Jurkat, Clone E6-1 (cell line): ENCODE results near the gene SERPINB6.
"Not testable (repeated sequence)": the region's sequence is repeated elsewhere in the genome, so short reads cannot be mapped to it uniquely, and the experiment has no call there.

ENCODE experiments used
- DNase-seq: peaks from one replicate; pipeline ENCODE4 v3.0.0-alpha.2; 2011; ENCODE audit warnings: low read depth, low spot score
- H3K4me3 ChIP-seq: 2 replicates; pipeline ENCODE4 v1.5.1; 2011; ENCODE audit warnings: mild to moderate bottlenecking, low read length, control low read depth, moderate library complexity

The SERPINB6 gene

DNA sequence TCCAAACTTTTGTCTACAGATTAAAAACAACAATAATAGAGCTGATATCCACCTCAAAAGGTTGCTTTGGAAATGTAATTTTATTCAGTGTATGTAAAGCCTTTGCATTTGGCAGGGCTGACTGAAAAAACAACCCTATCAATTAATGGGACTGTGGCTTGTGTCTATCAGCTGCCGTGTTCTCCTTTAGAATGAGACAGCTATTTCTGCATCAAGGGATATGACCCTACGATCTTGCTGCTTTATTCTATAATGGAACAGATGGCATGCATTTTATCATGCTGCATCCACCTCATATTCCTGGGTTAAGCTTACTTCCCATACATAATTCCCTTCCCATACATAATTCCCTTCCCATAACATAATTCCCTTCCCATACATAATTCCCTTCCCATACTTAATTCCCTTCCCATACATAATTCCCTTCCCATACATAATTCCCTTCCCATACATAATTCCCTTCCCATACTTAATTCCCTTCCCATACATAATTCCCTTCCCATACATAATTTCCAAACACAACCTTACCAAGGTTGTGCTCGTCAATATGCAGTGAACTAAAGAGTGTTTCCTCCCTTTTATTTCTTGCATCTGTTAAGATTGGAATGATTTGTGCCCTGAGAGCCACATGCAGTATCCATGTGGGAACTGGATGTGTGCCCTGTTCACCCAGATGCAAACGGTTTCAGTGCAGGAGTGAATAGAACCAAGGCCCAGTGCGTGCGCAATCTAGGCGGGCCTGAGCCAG is 26.8 kb downstream of the SERPINB6 start:
- DNase-seq, result no peak
- H3K4me3 ChIP-seq, result no peak overlapping the region

DNA sequence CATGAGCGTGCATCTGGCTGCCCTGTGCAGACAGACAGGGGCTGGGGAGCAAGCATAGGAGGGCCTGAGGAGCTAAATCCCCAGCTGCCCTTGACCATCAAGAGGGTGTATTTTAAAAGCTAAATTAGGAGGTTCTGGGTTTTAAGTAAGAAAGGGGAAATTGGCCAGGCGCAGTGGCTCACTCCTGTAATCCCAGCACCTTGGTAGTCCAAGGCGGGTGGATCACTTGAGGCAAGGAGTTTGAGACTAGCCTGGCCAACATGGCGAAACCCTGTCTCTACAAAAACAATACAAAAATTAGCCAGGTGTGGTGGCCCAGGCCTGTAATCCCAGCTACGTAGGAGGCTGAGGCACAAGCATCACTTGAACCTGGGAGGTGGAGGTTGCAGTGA is 27.8 kb downstream of the SERPINB6 start:
- no peak for DNase-seq
- H3K4me3 ChIP-seq, result no peak overlapping the region

GRCh38 chr6:2942914-2943563 is 28.3 kb downstream of the SERPINB6 start:
- no peak for DNase-seq
- H3K4me3 ChIP-seq, result no peak overlapping the region

- not testable (repeated sequence) for DNase-seq
These were observed 29.3 kb downstream of the SERPINB6 start for GRCh38 chr6:2942116-2942515.

GRCh38 chr6:2940851-2941250 is 30.5 kb downstream of the SERPINB6 start:
- H3K4me3 ChIP-seq, result no peak overlapping the region
- DNase-seq, result no peak

More at GRCh38 chr6:2942116-2942515, 29.3 kb downstream of the SERPINB6 start:
- not testable (repeated sequence) for H3K4me3 ChIP-seq

DNA sequence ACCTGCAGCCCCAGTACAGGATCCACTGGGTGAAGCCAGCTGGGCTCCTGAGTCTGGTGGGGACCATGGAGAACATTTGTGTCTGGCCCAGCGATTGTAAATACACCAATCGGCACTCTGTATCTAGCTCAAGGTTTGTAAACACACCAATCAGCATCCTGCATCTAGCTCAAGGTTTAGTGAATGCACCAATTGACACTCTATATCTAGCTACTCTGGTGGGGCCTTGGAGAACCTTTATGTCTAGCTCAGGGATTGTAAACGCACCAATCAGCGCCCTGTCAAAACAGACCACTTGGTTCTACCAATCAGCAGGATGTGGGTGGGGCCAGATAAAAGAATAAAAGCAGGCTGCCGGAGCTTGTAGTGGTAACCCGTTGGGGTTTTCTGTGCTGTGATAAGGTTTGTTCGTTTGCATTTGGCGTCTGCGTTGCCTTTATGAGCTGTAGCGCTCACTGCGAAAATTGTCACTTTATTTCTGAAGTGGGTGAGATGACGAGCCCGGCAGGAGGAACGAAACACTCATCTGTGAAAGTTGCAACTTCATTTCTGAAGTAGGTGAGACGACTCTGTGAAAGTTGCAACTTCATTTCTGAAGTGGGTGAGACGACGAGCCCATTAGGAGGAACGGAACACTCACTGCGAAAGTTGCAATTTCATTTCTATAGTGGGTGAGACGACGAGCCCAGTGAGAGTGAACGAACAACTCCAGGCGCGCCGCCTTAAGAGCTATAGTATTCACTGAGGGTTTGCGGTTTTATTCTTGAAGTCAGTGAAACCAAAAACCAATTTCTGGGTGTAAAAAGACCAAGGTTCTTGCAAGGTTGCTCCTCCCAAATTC is 31.1 kb downstream of the SERPINB6 start:
- peak overlapping the region; percentile 22 for H3K4me3 ChIP-seq
- DNase-seq, result peak; percentile 76

- DNase-seq, result no peak
- no peak overlapping the region for H3K4me3 ChIP-seq
These were observed 31.9 kb downstream of the SERPINB6 start for GRCh38 chr6:2939315-2940009.

GRCh38 chr6:2938632-2939083 is 32.7 kb downstream of the SERPINB6 start:
- no peak for DNase-seq
- H3K4me3 ChIP-seq, result no peak overlapping the region

- no peak for DNase-seq
- H3K4me3 ChIP-seq, result no peak overlapping the region
These were observed 33.2 kb downstream of the SERPINB6 start for GRCh38 chr6:2938004-2938631.

GRCh38 chr6:2937627-2938003 is 33.8 kb downstream of the SERPINB6 start:
- no peak overlapping the region for H3K4me3 ChIP-seq
- no peak for DNase-seq

GRCh38 chr6:2935566-2936291 is 35.6 kb downstream of the SERPINB6 start:
- DNase-seq, result no peak

GRCh38 chr6:2934057-2934456 is 37.3 kb downstream of the SERPINB6 start:
- no peak overlapping the region for H3K4me3 ChIP-seq
- no peak for DNase-seq

More at GRCh38 chr6:2935566-2936291, 35.6 kb downstream of the SERPINB6 start:
- H3K4me3 ChIP-seq, result no peak overlapping the region

- H3K4me3 ChIP-seq, DNase-seq: not testable (repeated sequence)
These were observed 38.5 kb downstream of the SERPINB6 start for GRCh38 chr6:2932911-2933310.

DNA sequence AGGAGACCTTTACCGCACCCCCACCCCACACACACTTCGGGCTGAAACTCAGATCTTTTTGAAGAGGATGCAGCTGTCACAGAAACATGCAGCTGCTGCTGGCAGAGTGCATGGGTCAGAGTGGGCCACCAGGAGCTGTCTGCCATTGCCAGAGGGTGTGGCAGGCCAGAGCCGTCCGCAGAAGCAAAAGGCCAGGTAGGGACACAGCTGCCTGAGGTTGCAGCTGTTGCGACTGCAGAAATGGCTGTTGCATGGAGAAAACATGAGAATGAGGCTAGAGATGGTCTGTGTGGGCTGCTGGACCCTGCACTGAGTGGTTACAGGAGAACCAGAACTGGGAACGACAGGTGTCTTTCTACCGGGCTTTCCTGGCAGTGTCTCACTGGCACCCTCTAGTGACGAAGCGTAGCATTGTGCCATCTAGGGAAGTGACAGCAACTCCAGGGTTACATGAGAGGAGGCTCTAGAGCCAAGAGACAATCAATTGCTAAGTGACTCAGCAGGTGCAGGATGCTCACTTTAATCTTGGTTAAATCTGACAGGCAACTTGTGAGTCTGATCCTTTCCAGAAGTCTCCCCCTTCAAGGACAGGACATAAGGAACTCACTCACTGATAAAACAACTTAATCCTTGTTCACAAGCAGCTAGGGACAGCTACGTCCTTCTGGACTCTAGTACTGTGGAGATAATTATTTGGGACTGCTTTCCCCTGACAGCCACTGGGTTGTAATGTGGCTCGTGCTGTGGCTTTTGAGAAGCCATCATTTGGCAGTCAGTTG is 39.2 kb downstream of the SERPINB6 start:
- H3K4me3 ChIP-seq, result no peak overlapping the region
- peak; percentile 75 for DNase-seq

DNA sequence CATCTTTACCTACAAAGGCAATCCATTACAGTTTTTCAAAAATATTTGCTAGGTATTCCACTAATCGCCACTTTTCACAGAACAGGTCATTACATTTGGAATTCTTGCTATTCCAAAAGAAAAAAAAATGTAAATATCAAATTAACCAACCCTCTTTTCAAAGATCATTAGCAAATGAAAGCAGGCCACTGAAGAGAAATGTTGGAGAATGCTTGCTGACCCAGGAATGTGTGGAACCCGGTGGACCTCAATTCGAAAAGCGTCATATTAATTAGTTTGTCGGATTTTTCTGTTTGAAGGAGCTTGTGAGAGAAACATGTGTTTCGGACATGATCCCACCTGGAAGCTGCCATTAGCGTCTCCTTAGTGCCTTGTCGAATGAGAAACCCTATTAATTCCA is 40.3 kb downstream of the SERPINB6 start:
- DNase-seq, result no peak
- no peak overlapping the region for H3K4me3 ChIP-seq

GRCh38 chr6:2927931-2928330 is 43.4 kb downstream of the SERPINB6 start:
- not testable (repeated sequence) for H3K4me3 ChIP-seq, DNase-seq
